AG20443 (cell line): ENCODE data around the gene PLD4.
"Not testable (repeated sequence)": the region's sequence is repeated elsewhere in the genome, so short reads cannot be mapped to it uniquely, and the experiment has no call there.

Source experiments
- DNase-seq: peaks from one replicate; pipeline ENCODE4 v3.0.0; 2012; ENCODE audit warnings: low spot score, mixed read lengths

PLD4 gene

DNA sequence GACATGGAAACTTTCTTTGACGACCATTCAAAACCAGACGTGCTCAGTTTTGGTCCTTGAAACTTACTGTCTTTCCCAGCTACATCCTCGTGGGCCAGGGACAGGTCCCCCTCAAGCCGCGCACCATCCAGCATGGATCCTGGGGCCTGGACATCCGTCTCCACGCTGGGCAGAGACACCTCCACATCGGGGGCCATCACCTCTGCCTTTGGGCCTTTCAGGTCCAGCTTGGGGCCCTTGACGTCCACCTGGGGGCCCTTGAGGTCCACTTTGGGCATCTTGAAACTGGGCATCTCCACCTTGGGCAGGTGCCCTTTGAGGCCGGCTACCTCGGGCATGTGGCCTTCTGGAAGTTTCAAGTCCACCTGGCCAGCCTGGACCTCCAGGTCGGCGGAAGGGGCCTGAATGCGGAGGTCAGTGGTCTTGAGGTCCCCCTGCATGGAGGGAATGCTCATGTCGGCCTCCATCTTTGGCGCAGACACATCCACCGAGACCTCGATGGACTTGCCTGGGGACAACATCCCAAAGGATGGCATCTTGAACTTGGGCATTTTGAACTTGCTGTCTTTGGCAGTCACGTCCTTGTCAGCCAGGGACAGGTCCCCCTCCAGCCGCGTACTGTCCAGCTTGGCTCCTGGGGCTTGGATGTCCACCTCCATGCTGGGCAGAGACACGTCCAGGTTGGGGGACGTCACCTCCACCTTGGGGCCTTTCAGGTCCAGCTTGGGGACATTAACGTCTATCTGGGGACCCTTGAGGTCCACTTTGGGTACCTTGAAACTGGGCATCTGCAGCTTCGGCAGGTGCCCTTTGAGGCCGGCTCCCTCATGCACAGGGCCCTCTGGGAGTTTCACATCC, 17.1 kb downstream of the PLD4 start:
- no peak for DNase-seq

- DNase-seq, result no peak
Measured at GRCh38 chr14:104942586-104942985, 17.9 kb downstream of the PLD4 start.

GRCh38 chr14:104943216-104944015, 18.7 kb downstream of the PLD4 start:
- DNase-seq, result not testable (repeated sequence)

- not testable (repeated sequence) for DNase-seq
Measured at GRCh38 chr14:104944016-104944308, 19.3 kb downstream of the PLD4 start.

- DNase-seq, result not testable (repeated sequence)
Measured at GRCh38 chr14:104944436-104945205, 19.9 kb downstream of the PLD4 start.

GRCh38 chr14:104945266-104945665, 20.6 kb downstream of the PLD4 start:
- DNase-seq, result not testable (repeated sequence)

GRCh38 chr14:104945986-104946965, 21.6 kb downstream of the PLD4 start:
- DNase-seq, result not testable (repeated sequence)

DNA sequence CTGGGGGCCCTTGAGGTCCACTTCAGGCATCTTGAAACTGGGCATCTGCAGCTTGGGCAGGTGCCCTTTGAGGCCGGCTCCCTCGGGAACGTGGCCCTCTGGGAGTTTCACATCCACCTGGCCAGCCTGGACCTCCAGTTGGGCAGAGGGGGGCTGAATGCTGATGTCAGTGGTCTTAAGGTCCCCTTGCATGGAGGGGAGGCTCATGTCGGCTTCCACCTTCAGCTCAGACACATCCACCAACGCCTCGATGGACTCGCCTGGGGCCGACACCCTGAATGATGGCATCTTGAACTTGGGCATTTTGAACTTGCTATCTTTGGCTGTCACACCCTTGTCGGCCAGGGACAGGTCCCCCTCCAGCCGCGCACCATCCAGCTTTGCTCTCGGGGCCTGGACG, 22.5 kb downstream of the PLD4 start:
- DNase-seq, result not testable (repeated sequence)

DNA sequence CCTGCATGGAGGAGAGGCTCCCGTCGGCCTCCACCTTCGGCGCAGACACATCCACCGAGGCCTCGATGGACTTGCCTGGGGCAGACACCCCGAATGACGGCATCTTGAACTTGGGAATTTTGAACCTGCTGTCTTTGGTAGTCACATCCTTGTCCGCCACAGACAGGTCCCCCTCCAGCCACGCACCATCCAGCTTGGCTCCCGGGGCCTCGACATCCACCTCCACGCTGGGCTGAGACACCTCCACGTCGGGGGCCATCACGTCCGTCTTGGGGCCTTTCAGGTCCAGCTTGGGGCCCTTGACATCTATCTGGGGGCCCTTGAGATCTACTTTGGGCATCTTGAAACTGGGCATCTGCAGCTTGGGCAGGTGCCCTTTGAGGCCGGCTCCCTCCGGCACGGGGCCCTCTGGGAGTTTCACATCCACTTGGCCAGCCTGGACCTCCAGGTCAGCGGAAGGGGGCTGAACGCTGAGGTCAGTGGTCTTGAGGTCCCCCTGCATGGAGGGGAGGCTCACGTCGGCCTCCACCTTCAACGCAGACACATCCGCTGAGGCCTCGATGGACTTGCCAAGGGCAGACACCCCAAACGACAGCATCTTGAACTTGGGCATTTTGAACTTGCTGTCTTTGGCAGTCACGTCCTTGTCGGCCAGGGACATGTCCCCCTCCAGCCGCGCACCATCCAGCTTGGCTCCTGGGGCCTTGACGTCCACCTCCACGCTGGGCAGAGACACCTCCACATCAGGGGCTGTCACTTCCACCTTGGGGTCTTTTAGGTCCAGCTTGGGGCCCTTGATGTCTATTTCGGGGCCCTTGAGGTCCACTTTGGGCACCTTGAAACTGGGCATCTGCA, 23.4 kb downstream of the PLD4 start:
- not testable (repeated sequence) for DNase-seq

DNA sequence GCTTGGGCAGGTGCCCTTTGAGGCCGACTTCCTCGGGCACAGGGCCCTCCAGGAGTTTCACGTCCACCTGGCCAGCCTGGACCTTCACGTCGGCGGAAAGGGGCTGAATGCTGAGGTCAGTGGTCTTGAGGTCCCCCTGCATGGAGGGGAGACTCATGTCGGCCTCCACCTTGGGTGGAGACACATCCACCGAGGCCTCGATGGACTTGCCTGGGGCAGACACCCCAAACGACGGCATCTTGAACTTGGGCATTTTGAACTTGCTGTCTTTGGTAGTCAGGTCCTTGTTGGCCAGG, 24.0 kb downstream of the PLD4 start:
- DNase-seq, result no peak

DNA sequence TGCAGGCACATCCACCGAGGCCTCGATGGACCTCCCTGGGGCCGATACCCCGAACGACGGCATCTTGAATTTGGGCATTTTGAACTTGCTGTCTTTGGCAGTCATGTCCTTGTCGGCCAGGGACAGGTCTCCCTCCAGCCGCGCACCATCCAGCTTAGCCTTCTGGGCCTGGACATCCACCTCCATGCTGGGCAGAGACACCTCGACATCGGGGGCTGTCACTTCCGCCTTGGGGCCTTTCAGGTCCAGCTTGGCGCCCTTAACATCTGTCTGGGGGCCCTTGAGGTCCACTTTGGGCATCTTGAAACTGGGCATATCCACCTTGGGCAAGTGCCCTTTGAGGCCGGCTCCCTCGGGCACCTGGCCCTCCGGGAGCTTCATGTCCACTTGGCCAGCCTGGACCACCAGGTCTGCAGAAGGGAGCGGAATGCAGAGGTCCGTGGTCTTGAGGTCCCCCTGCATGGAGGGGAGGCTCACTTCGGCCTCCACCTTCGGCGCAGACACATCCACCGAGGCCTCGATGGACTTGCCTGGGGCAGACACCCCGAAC, 24.8 kb downstream of the PLD4 start:
- DNase-seq, result not testable (repeated sequence)

DNA sequence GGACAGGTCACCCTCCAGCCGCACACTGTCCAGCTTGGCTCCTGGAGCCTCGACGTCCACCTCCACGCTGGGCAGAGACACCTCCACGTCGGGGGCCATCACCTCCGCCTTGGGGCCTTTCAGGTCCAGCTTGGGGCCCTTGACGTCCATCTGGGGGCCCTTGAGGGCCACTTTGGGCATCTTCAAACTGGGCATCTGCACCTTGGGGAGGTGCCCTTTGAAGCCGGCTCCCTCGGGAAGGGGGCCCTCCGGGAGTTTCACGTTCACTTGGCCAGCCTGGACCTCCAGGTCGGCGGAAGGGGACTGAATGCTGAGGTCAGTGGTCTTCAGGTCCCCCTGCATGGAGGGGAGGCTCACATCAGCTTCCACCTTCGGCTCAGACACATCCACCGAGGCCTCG, 25.3 kb downstream of the PLD4 start:
- no peak for DNase-seq

DNA sequence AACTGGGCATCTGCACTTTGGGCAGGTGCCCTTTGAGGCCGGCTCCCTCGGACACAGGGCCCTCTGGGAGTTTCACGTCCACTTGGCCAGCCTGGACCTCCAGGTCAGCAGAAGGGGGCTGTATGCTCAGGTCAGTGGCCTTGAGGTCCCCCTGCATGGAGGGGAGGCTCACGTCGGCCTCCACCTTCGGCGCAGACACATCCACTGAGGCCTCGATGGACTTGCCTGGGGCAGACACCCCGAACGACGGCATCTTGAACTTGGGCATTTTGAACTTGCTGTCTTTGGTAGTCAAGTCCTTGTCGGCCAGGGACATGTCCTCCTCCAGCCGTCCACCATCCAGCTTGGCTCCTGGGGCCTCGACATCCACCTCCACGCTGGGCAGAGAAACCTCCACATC, 26.0 kb downstream of the PLD4 start:
- not testable (repeated sequence) for DNase-seq

- not testable (repeated sequence) for DNase-seq
Measured at GRCh38 chr14:104951863-104952657, 27.4 kb downstream of the PLD4 start.

GRCh38 chr14:104953097-104953496, 28.4 kb downstream of the PLD4 start:
- no peak for DNase-seq

DNA sequence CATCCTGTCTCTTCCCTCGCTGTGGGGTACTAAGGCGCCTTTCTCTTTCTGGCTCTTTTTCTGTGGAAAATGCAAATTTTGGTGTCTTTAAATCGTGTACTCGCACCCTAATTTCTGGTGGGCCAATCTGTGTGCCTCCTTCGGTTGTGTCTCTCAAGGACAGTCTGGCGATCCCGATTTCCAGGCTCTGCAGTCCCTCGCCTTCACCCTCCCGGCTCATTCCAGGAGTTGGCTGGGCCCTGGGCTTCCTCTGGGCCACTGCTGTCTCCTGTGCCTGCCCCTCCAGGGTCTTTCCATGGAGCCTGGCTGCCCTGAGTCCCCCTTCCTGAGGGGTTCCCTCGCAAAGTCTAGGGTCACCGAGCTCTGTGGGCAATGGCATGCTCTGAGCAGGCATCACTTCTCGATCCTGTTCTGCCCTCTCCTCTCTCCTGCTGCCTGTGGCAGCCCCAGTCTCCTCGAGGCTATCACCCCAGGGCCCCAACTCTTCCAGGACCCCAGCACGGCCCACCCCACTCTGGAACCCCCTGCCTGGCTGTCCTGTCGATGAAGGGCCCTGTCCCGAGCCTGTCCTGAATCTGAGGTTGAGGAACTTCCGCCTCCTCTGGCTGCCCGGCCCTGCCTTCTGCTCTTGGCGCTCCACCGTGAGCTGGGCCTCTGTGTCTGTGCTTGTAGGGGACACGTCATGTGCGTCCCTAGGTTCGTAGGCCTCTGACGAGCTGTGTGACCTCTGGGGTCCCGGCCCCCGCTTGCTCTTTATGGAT, 29.4 kb downstream of the PLD4 start:
- DNase-seq, result no peak

DNA sequence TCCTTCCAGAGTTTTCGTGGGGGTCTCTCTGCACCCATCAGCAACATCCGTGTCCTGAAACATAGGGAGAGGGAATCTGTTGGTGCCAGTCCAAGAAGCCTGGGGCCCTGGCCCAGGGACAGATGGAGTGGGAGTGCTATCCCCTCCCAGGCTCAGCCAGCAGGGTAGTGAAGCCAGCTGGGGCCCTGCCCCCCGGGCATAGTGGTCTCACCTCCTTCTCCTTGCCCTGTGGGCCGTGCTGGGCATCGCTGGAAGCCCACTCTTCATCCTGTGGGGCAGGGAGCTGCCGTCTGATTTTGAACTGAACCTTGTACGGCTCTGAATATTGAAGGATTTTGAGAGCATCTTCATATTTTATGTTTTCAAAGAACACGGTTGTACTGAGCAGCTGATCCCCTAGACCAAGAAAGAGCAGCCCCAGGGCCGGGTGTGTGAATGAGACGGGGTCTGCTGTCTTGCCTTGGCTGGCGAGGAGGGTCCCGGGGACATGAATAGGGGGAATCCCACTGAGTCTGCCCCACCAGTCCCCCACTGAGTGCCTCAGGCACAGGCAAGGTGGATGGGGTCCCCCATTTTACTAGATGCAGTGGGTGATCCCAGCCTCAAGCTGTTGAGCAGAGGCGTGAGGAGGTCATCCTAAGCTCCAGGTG, 30.2 kb downstream of the PLD4 start:
- DNase-seq, result no peak

- no peak for DNase-seq
Measured at GRCh38 chr14:104955396-104955770, 30.7 kb downstream of the PLD4 start.
